GM13977 (cell line): ENCODE results near the gene ITPR2.

ENCODE experiments used
- DNase-seq: peaks from one replicate; pipeline ENCODE4 v3.0.0; 2012; ENCODE audit warnings: low spot score
- in situ Hi-C: fragments of 300-500 bp; cut with MboI; formaldehyde crosslinking; loops from one replicate; pipeline ENCODE4 v1.12.0; 2022; ENCODE audit warnings: low sequenced_read_pairs, low pct_unique_long_range_greater_than_20kb, mixed read lengths, inconsistent platforms; ENCODE audit not compliant: unreplicated experiment
- TF ChIP-seq, protein P1 (sequence below): IDR thresholded peaks from 2 replicates; pipeline ENCODE4 v1.5.1; 2012; ENCODE audit warnings: mild to moderate bottlenecking, control low read depth; ENCODE audit not compliant: insufficient read depth; ENCODE audit errors: extremely low read depth, missing control alignments

Gene ITPR2

DNA sequence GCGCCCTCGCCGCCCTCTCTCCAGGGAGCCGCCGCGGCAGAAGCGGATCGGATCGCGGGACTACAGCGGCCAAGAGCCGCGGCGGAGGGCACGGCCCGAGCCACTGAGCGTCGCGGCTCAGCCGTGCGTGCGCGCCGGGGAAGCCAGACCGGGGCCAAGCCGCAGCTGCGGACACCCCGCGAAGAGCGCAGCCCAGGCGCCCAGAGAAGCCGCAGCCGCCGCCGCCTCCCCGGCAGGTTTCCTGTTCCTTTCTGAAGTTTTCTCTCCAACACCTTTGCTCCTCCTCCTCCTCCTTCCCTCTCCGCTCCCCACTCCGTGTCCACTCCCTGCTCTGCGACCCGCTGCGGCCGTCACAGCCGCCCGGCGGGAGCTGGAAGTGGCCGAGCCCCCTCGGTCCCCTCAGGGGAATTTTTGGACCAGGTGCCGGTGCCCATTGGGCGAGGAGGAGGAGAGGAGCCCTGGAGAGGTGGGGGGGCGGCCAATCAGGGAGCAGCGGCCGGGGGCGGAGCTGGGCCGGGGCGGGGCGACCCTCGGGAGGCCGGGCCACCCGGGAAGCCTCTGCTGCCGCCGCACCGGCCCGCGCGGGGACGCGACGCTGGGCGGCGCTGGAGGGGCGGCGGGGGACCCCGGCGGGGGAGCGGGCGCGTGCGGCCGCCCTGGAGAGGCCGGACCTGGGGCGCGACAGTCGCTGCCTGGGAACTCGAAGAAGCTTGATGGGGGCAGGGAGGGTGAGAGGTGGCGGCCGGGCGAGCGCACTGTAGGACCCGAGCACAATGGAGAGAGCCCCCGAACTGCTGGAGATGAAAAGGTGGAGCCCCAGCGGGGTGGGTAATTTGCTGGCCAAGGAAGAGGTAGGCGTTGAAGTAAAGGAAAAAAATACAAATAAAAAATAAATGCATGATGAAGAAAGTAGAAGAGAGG, at the start of gene ITPR2:
TSS of gene ITPR2 (minus strand) at position 373 of the 921 bp plus-strand sequence. CDS start 413 bp downstream, outside the sequence.
- in situ Hi-C loops, result no loop called here
- DNase-seq, result peak; percentile 99
- TF ChIP-seq, protein P1, sequence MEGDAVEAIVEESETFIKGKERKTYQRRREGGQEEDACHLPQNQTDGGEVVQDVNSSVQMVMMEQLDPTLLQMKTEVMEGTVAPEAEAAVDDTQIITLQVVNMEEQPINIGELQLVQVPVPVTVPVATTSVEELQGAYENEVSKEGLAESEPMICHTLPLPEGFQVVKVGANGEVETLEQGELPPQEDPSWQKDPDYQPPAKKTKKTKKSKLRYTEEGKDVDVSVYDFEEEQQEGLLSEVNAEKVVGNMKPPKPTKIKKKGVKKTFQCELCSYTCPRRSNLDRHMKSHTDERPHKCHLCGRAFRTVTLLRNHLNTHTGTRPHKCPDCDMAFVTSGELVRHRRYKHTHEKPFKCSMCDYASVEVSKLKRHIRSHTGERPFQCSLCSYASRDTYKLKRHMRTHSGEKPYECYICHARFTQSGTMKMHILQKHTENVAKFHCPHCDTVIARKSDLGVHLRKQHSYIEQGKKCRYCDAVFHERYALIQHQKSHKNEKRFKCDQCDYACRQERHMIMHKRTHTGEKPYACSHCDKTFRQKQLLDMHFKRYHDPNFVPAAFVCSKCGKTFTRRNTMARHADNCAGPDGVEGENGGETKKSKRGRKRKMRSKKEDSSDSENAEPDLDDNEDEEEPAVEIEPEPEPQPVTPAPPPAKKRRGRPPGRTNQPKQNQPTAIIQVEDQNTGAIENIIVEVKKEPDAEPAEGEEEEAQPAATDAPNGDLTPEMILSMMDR, result peak; percentile 61

DNA sequence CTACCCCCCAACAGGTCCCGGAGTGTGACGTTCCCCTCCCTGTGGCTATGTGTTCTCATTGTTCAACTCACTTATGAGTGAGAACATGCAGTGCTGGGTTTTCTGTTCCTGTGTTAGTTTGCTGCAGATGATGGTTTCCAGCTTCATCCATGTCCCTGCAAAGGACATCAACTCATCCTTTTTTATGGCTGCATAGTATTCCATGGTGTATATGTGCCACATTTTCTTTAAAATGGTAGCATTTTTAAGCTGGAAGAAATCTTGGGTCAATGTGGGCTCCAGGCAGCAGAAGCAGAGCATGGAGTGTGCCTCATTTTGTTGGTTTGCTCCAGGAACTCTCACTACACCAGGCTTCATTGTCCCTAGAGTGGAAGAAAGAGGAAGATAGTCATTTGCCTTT, 47.6 kb upstream of the ITPR2 start:
- TF ChIP-seq, protein P1, result no peak
- no peak for DNase-seq
- in situ Hi-C loops, result no loop called here

DNA sequence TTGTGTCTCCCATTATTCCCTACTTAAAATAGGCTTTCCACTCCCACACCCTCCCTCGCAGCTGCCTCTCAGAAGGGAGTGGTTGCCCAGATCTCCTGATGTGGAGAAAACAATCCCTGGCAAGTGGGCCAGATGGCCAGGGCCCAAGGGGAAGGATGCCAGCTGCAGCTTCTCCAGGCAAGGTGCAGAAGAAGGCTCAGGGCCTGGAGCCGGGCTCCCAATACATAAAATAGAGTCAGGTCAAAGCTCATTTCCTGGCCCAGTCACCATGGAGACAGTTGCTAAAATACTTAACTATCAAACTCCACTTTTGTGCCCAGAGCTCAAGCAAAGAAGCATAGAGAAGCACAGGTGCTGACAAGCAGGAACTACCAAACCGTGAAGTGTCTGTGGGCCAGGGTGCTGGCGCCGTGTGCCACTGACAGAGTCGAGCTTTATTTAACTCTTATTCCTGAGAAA, 45.7 kb upstream of the ITPR2 start:
- DNase-seq, result peak; percentile 46
- in situ Hi-C loops, result no loop called here
- TF ChIP-seq, protein P1, result no peak

DNA sequence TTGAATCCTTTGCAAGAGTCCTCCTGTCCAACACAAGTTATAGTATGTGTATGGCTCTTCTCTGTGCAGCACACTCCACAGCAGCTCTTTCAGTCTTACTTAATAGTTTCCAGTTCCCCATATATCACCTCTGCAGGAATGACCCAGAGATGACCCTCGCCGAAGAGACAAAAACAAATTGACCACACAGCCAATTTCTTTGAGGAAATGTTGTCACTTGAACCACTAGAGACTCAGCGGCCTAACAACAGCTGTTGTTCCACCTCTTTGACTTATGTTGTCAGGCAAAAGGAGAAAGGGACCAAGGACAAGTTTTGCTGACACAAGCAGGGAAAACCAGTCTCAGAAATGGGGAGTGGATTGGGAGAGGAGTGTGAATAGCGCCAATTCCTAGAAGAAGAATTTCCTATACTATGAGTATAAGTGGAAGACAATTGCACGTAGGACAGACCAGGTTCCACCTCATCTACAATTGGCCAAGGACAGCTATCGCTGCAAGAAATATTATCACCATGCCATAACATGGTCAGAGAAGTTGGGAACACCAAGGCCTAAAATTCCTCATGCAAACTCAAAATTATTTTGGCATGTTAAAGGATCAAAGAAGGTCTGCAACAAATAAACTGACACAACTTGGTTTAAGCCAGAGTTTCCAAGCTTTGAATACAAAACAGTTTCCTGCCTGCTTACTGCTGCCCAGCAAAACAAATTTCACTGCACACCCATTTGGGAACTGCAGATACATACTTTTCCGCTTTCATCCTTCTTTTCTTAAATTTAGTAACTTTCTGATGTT, 41.7 kb upstream of the ITPR2 start:
- TF ChIP-seq, protein P1, result no peak
- in situ Hi-C loops, result no loop called here
- DNase-seq, result peak; percentile 43

DNA sequence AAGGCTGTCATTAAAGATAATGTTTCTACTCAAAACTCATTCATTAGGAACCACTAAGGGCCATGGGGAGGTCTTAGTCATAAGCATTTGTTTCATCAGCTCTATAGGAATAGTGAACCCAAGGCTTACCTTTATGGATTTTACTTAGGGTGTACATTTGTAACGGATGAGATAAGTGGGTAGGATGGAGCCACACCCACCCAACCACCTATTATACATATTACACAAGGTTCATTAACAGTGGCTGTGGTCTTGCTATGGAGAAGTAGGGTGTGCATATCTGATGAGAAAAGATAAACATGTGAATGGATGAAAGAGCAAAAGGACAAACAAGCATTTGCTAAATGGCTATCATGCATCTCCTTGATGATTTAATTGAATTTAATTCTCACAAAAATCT, 39.6 kb upstream of the ITPR2 start:
- DNase-seq, result no peak
- in situ Hi-C loops, result no loop called here
- TF ChIP-seq, protein P1, result no peak

DNA sequence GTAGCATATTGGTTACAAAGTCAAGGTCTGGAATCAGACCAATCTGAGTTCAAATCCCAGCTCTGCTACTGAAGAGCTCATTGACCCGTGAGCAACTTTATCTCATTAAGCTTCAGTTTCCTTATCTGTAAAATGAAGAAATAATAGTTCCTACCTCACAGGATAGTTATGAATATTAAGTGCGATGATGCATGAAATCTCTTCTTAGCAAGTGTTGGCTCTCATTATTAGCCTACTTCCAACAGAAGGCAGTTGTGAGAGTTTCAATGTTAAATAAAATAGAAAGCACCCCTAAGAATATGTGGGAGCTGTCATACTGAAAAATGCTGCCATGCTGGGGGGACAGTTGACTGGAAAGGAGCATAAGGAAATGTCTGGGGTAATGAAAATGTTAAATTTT, 39.0 kb upstream of the ITPR2 start:
- no peak for DNase-seq
- TF ChIP-seq, protein P1, result no peak
- in situ Hi-C loops, result no loop called here
